HCT116 (cell line): ENCODE results near the gene SIK3. TPM values are rescaled to one million over a fixed set of nuclear protein-coding genes. Genes with fewer than 3 reads are reported as not detected.

ENCODE experiments used
- ATAC-seq: fragments of 200-7000 bp; cut with Tn5 transposase; 2 replicates; pipeline ENCODE4 v1.9.1; 2020; ENCODE audit warnings: mild to moderate bottlenecking, moderate library complexity
- BruUV-seq: library from RNA; stranded (reverse); fragments of 400-500 nt; replicated peaks from 2 replicates; lab custom pipeline; 2021; lab: Mats Ljungman, UMichigan
- CTCF ChIA-PET: fragments of 300-600 bp; sonication (Branson Sonifier 250); formaldehyde crosslinking; loops from one replicate; lab custom pipeline; 2021; ENCODE audit warnings: antibody characterized with exemption; lab: Charles Lee
- POLR2A ChIA-PET: fragments of 300-600, 350-600 bp; sonication (Branson Sonifier 250); formaldehyde crosslinking; loops from one replicate; lab custom pipeline; 2021; ENCODE audit warnings: antibody characterized with exemption; lab: Charles Lee
- RAD21 ChIA-PET, 2 experiments: fragments of 300-600 bp; sonication (Branson Sonifier 250); formaldehyde crosslinking; loops; one replicate each; lab custom pipeline; 2023; ENCODE audit warnings: low total read pairs in 2 of 2; ENCODE audit not compliant: uncharacterized antibody in 2 of 2, unreplicated experiment in 2 of 2, low non-redundant PET in 1 of 2; lab: Charles Lee
- DNase-seq: peaks from one replicate; pipeline ENCODE4 v3.0.0-alpha.2; 2010; ENCODE audit warnings: low read depth, low spot score
- H2AFZ ChIP-seq: fragments of 200-600 bp; shearing (Covaris generic), sonication (generic); 2 replicates; pipeline ENCODE4 v1.6.1; 2017; ENCODE audit warnings: low read depth, mixed run types, mixed read lengths, antibody characterized with exemption, low read length; ENCODE audit not compliant: poor library complexity, severe bottlenecking
- H3K27ac ChIP-seq: 2 replicates; pipeline ENCODE4 v1.5.1; 2012; ENCODE audit warnings: low read depth, low read length
- H3K27me3 ChIP-seq: fragments of 200-600 bp; sonication (generic); 2 replicates; pipeline ENCODE4 v1.6.1; 2016; ENCODE audit warnings: mixed run types, low read length, mixed read lengths; ENCODE audit not compliant: insufficient read depth
- H3K36me3 ChIP-seq, 2 experiments: fragments of 200-500 bp in 1 of 2; fragments of 200-600 bp in 1 of 2; sonication (Bioruptor generic) in 1 of 2; sonication (generic) in 1 of 2; 2 replicates each; pipeline versions ENCODE4 v1.5.1 to v1.6.1; 2014 to 2016; ENCODE audit warnings: low read length in 2 of 2, inconsistent platforms in 1 of 2, mixed read lengths in 1 of 2, mixed run types in 1 of 2; ENCODE audit not compliant: insufficient read depth in 2 of 2, control insufficient read depth in 1 of 2
- H3K4me1 ChIP-seq, 2 experiments: fragments of 200-600 bp in 1 of 2; sonication (generic) in 1 of 2; 2 replicates each; pipeline versions ENCODE4 v1.5.1 to v1.6.1; 2012 to 2017; ENCODE audit warnings: low read length in 2 of 2, inconsistent platforms in 1 of 2, mild to moderate bottlenecking in 1 of 2, mixed read lengths in 1 of 2, mixed run types in 1 of 2, moderate library complexity in 1 of 2; ENCODE audit not compliant: insufficient read depth in 2 of 2, control insufficient read depth in 1 of 2
- H3K4me2 ChIP-seq: fragments of 200-600 bp; sonication (generic); 2 replicates; pipeline ENCODE4 v1.6.1; 2017; ENCODE audit warnings: mixed run types, low read length, mixed read lengths
- H3K4me3 ChIP-seq, 2 experiments: fragments of 200-600 bp in 1 of 2; sonication (generic) in 1 of 2; replicated peaks in 1 of 2; 2 replicates each; pipeline ENCODE4 v1.5.1; 2011 to 2016; ENCODE audit warnings: low read length in 2 of 2, control low read depth in 1 of 2, low read depth in 1 of 2, mild to moderate bottlenecking in 1 of 2, mixed read lengths in 1 of 2, mixed run types in 1 of 2
- H3K79me2 ChIP-seq: fragments of 200-600 bp; sonication (generic); 2 replicates; pipeline ENCODE4 v1.6.1; 2017; ENCODE audit warnings: mild to moderate bottlenecking, mixed run types, low read length, moderate library complexity, mixed read lengths; ENCODE audit not compliant: insufficient read depth
- H3K9ac ChIP-seq: fragments of 200-600 bp; sonication (generic); 2 replicates; pipeline ENCODE4 v1.6.1; 2016; ENCODE audit warnings: low read length, mixed read lengths
- H3K9me2 ChIP-seq: fragments of 200-600 bp; sonication (generic), shearing (Covaris generic); 2 replicates; pipeline ENCODE4 v1.6.1; 2017; ENCODE audit warnings: mixed run types, mild to moderate bottlenecking, moderate library complexity; ENCODE audit not compliant: insufficient read depth
- H3K9me3 ChIP-seq, 2 experiments: fragments of 200-500 bp in 1 of 2; fragments of 200-600 bp in 1 of 2; sonication (Bioruptor generic) in 1 of 2; sonication (generic) in 1 of 2; 2 replicates each; pipeline ENCODE4 v1.6.1; 2014 to 2017; ENCODE audit warnings: low read length in 2 of 2, mixed read lengths in 2 of 2, inconsistent platforms in 1 of 2, low read depth in 1 of 2, mild to moderate bottlenecking in 1 of 2, mixed run types in 1 of 2, moderate library complexity in 1 of 2; ENCODE audit not compliant: control insufficient read depth in 1 of 2, insufficient read depth in 1 of 2
- H4K20me1 ChIP-seq: fragments of 200-600 bp; sonication (generic), shearing (Covaris generic); 2 replicates; pipeline ENCODE4 v1.6.1; 2017; ENCODE audit warnings: mixed run types, mild to moderate bottlenecking, moderate library complexity; ENCODE audit not compliant: insufficient read depth
- CTCF ChIP-seq, 3 experiments: fragments of 200-600 bp in 1 of 3; sonication (generic) in 1 of 3; IDR thresholded peaks in 2 of 3; conservative IDR thresholded peaks in 1 of 3; 2 replicates each; pipeline ENCODE4 v1.5.1; 2012 to 2017; ENCODE audit warnings: low read depth in 2 of 3, low read length in 2 of 3, antibody characterized with exemption in 1 of 3, borderline replicate concordance in 1 of 3, control low read depth in 1 of 3, mild to moderate bottlenecking in 1 of 3, mixed read lengths in 1 of 3, mixed run types in 1 of 3, moderate library complexity in 1 of 3; ENCODE audit not compliant: insufficient read depth in 1 of 3
- ELF1 ChIP-seq: IDR thresholded peaks from 2 replicates; pipeline ENCODE4 v1.6.1; 2012; ENCODE audit warnings: low read depth, borderline replicate concordance
- EZH2phosphoT487 ChIP-seq: fragments of 200-600 bp; IDR thresholded peaks from 2 replicates; pipeline ENCODE4 v1.6.1; 2018; ENCODE audit warnings: antibody characterized with exemption, borderline replicate concordance
- FOSL1 ChIP-seq: IDR thresholded peaks from 2 replicates; pipeline ENCODE4 v1.6.1; 2012; ENCODE audit warnings: low read depth
- JUND ChIP-seq: IDR thresholded peaks from 2 replicates; pipeline ENCODE4 v1.6.1; 2012
- MAX ChIP-seq: IDR thresholded peaks from 2 replicates; pipeline ENCODE4 v1.6.1; 2012
- POLR2A ChIP-seq: IDR thresholded peaks from 2 replicates; pipeline ENCODE4 v1.7.0; 2011; ENCODE audit warnings: borderline replicate concordance; ENCODE audit not compliant: insufficient read depth, insufficient read length; ENCODE audit errors: extremely low read depth
- SIN3A ChIP-seq: IDR thresholded peaks from 2 replicates; pipeline ENCODE4 v1.6.1; 2012; ENCODE audit warnings: low read depth
- SP1 ChIP-seq: IDR thresholded peaks from 2 replicates; pipeline ENCODE4 v1.6.1; 2012; ENCODE audit warnings: low read depth
- TCF7L2 ChIP-seq: IDR thresholded peaks from 2 replicates; pipeline ENCODE4 v1.7.0; 2011; ENCODE audit warnings: borderline replicate concordance, inconsistent platforms; ENCODE audit not compliant: insufficient read depth, insufficient read length; ENCODE audit errors: extremely low read depth
- YY1 ChIP-seq: IDR thresholded peaks from 2 replicates; pipeline ENCODE4 v1.6.1; 2011; ENCODE audit warnings: low read length, low read depth, moderate library complexity, mild to moderate bottlenecking; ENCODE audit not compliant: insufficient replicate concordance; ENCODE audit errors: extremely low read depth
- ZFX ChIP-seq: fragments of 450-650 bp; IDR thresholded peaks from 2 replicates; pipeline ENCODE4 v1.6.1; 2017
- ZNF274 ChIP-seq: fragments of 200-500 bp; sonication (Bioruptor generic); IDR thresholded peaks from 2 replicates; pipeline ENCODE4 v1.6.1; 2014; ENCODE audit warnings: mild to moderate bottlenecking, low read depth, low read length, inconsistent platforms
- intact Hi-C: fragments of 100-400 bp; cut with micrococcal nuclease; formaldehyde crosslinking; loops from 2 replicates; pipeline ENCODE4 v1.10.0; 2022
- total RNA-seq: library from RNA; stranded (reverse); gene quantifications from one replicate; pipeline ENCODE4 v1.2.1, GENCODE V29; 2021; ENCODE audit not compliant: unreplicated experiment
- TF ChIP-seq, protein P1 (sequence below): IDR thresholded peaks from 2 replicates; pipeline ENCODE4 v1.6.1; 2012; ENCODE audit warnings: low read depth

The SIK3 gene
- total RNA-seq, 1 experiment from 2014 or later = 21.0 TPM

- DNase-seq (no peak), ATAC-seq (no peak)
- H2AFZ ChIP-seq = no peak overlapping the region
- no peaks in the 10 kb centered on the region for H3K9me3 ChIP-seq
- H4K20me1 ChIP-seq = no peaks in the 10 kb centered on the region
- ChIA-PET RAD21 (no interaction called here), POLR2A (interaction anchor here (0.7 kb wide), 1 partner anchor 30 kb away, joined by 3 read pairs; no protein-coding TSS in a partner anchor), CTCF (no interaction called here)
- H3K9me2 ChIP-seq = no peaks in the 10 kb centered on the region
- no peak overlapping the region for H3K9ac ChIP-seq
- no peak for TF ChIP-seq MAX
- no peak for TF ChIP-seq ZFX
- no peak for TF ChIP-seq ZNF274
- no peak for TF ChIP-seq TCF7L2
- no peak for TF ChIP-seq EZH2phosphoT487
- TF ChIP-seq YY1 = no peak
- TF ChIP-seq, protein P1, sequence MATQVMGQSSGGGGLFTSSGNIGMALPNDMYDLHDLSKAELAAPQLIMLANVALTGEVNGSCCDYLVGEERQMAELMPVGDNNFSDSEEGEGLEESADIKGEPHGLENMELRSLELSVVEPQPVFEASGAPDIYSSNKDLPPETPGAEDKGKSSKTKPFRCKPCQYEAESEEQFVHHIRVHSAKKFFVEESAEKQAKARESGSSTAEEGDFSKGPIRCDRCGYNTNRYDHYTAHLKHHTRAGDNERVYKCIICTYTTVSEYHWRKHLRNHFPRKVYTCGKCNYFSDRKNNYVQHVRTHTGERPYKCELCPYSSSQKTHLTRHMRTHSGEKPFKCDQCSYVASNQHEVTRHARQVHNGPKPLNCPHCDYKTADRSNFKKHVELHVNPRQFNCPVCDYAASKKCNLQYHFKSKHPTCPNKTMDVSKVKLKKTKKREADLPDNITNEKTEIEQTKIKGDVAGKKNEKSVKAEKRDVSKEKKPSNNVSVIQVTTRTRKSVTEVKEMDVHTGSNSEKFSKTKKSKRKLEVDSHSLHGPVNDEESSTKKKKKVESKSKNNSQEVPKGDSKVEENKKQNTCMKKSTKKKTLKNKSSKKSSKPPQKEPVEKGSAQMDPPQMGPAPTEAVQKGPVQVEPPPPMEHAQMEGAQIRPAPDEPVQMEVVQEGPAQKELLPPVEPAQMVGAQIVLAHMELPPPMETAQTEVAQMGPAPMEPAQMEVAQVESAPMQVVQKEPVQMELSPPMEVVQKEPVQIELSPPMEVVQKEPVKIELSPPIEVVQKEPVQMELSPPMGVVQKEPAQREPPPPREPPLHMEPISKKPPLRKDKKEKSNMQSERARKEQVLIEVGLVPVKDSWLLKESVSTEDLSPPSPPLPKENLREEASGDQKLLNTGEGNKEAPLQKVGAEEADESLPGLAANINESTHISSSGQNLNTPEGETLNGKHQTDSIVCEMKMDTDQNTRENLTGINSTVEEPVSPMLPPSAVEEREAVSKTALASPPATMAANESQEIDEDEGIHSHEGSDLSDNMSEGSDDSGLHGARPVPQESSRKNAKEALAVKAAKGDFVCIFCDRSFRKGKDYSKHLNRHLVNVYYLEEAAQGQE = no peak
- no peak for TF ChIP-seq FOSL1
- no peak for TF ChIP-seq SP1
- no peak for TF ChIP-seq CTCF (IDR thresholded peaks at IDR 0.05 in 2 of 3, conservative IDR thresholded peaks at IDR 0.05 in 1 of 3; ENCODE audit: borderline replicate concordance in 1 of 3, insufficient read depth in 1 of 3, low read depth in 2 of 3, low read length in 2 of 3)
- no peak for TF ChIP-seq ELF1
- no peak for TF ChIP-seq POLR2A
- TF ChIP-seq SIN3A = no peak
- TF ChIP-seq JUND = no peak
- H3K27me3 ChIP-seq = no peaks in the 10 kb centered on the region
- no peaks in the 10 kb centered on the region for H3K79me2 ChIP-seq
- no peak overlapping the region for H3K27ac ChIP-seq
- H3K4me1 ChIP-seq = no peaks in the 10 kb centered on the region
- intact Hi-C loops = no loop called here
- H3K4me3 ChIP-seq = no peak overlapping the region
- BruUV-seq = no TSS peak
- H3K36me3 ChIP-seq = 0 out of 4 replicates have a peak, but pooled peaks cover 0 to 2% of the 10 kb centered on the region in 2 experiments
- H3K4me2 ChIP-seq = no peak overlapping the region
Measured at GRCh38 chr11:116939499-116939898, 158.7 kb downstream of the SIK3 start.
